ENCODE data around the gene MS4A5. TPM values are rescaled to one million over a fixed set of nuclear protein-coding genes. Genes with fewer than 3 reads are reported as not detected.

The MS4A5 gene
- total RNA-seq, 1 experiment from 2014 or later, result not detected

GRCh38 chr11:60392361-60392760 lies 37.0 kb upstream of the MS4A5 start:
- H3K4me3 ChIP-seq (ENCODE audit: low read depth, low read length, poor library complexity, severe bottlenecking), result no peak overlapping the region
- no peaks in the 10 kb centered on the region for H3K27me3 ChIP-seq (replicated peaks; ENCODE audit: insufficient read depth, low read depth, low read length, poor library complexity)
- ChIA-PET CTCF (no interaction called here), POLR2A (ENCODE audit: low non-redundant PET) (no interaction called here)
- DNase-seq (ENCODE audit: low spot score), result no peak
- intact Hi-C loops (cut with micrococcal nuclease; ENCODE audit: unreplicated experiment), result no loop called here
- H3K9me3 ChIP-seq (ENCODE audit: low read depth, low read length, poor library complexity, severe bottlenecking), result no peaks in the 10 kb centered on the region
- H3K36me3 ChIP-seq (ENCODE audit: insufficient read depth, low read length, poor library complexity, severe bottlenecking), result no peaks in the 10 kb centered on the region
- no peak overlapping the region for H3K27ac ChIP-seq (ENCODE audit: low read depth, low read length, poor library complexity, severe bottlenecking)
- BruUV-seq (replicated peaks), result no TSS peak
- H3K4me1 ChIP-seq (ENCODE audit: insufficient read depth, low read length, poor library complexity, severe bottlenecking), result no peaks in the 10 kb centered on the region
- TF ChIP-seq EZH2 (IDR thresholded peaks at IDR 0.05; ENCODE audit: borderline replicate concordance, low read depth, low read length, poor library complexity, severe bottlenecking), result no peak

GRCh38 chr11:60393016-60393415 lies 36.4 kb upstream of the MS4A5 start:
- BruUV-seq (replicated peaks), result no TSS peak
- TF ChIP-seq CTCF (conservative IDR thresholded peaks at IDR 0.05; ENCODE audit: low read depth, low read length) (no peak), EZH2 (IDR thresholded peaks at IDR 0.05; ENCODE audit: borderline replicate concordance, low read depth, low read length, poor library complexity, severe bottlenecking) (no peak)
- no peak overlapping the region for H3K4me3 ChIP-seq (ENCODE audit: low read depth, low read length, poor library complexity, severe bottlenecking)
- no peak for DNase-seq (ENCODE audit: low spot score)
- H3K4me1 ChIP-seq (ENCODE audit: insufficient read depth, low read length, poor library complexity, severe bottlenecking), result no peaks in the 10 kb centered on the region
- H3K27me3 ChIP-seq (replicated peaks; ENCODE audit: insufficient read depth, low read depth, low read length, poor library complexity), result no peaks in the 10 kb centered on the region
- H3K9me3 ChIP-seq (ENCODE audit: low read depth, low read length, poor library complexity, severe bottlenecking), result no peaks in the 10 kb centered on the region
- intact Hi-C loops (cut with micrococcal nuclease; ENCODE audit: unreplicated experiment), result no loop called here
- no peaks in the 10 kb centered on the region for H3K36me3 ChIP-seq (ENCODE audit: insufficient read depth, low read length, poor library complexity, severe bottlenecking)
- ChIA-PET POLR2A (ENCODE audit: low non-redundant PET) (no interaction called here), CTCF (no interaction called here)
- H3K27ac ChIP-seq (ENCODE audit: low read depth, low read length, poor library complexity, severe bottlenecking), result no peak overlapping the region

- ChIA-PET POLR2A (ENCODE audit: low non-redundant PET) (no interaction called here), CTCF (no interaction called here)
- Histone ChIP-seq H3K36me3 (ENCODE audit: insufficient read depth, low read length, poor library complexity, severe bottlenecking) (no peaks in the 10 kb centered on the region), H3K27me3 (replicated peaks; ENCODE audit: insufficient read depth, low read depth, low read length, poor library complexity) (no peaks in the 10 kb centered on the region), H3K9me3 (ENCODE audit: low read depth, low read length, poor library complexity, severe bottlenecking) (no peaks in the 10 kb centered on the region), H3K4me3 (ENCODE audit: low read depth, low read length, poor library complexity, severe bottlenecking) (no peak overlapping the region), H3K4me1 (ENCODE audit: insufficient read depth, low read length, poor library complexity, severe bottlenecking) (no peaks in the 10 kb centered on the region), H3K27ac (ENCODE audit: low read depth, low read length, poor library complexity, severe bottlenecking) (no peak overlapping the region)
- intact Hi-C loops (cut with micrococcal nuclease; ENCODE audit: unreplicated experiment), result no loop called here
- no peak for DNase-seq (ENCODE audit: low spot score)
- no TSS peak for BruUV-seq (replicated peaks)
- no peak for TF ChIP-seq EZH2 (IDR thresholded peaks at IDR 0.05; ENCODE audit: borderline replicate concordance, low read depth, low read length, poor library complexity, severe bottlenecking)
- no peak for TF ChIP-seq CTCF (conservative IDR thresholded peaks at IDR 0.05; ENCODE audit: low read depth, low read length)
These were observed 34.5 kb upstream of the MS4A5 start for GRCh38 chr11:60394666-60395380.

DNA sequence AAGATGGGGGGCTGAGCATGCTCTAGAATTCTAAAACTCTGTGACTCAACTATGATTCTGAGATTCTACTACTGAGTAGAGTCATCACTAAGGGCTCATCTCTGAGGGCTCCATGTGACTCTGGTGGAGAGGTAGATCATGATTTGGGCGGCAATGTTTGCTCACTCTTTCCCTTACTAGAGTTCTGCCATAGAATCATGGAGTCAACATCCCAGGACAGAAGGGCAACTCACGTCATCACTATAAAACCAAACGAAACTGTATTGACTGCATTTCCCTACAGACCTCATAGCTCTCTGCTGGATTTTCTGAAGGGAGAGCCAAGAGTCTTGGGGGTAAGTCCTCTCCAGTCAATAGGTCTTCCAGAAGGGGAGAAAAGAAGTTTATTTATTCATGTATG lies 33.0 kb upstream of the MS4A5 start, which contains the start of gene MS4A14:
Gene MS4A14 (plus strand): TSS at position 78 of the 400 bp plus-strand sequence. CDS start 120 bp downstream, at position 198.
- no TSS peak for BruUV-seq (replicated peaks)
- H3K36me3 ChIP-seq (ENCODE audit: insufficient read depth, low read length, poor library complexity, severe bottlenecking), result no peaks in the 10 kb centered on the region
- H3K27ac ChIP-seq (ENCODE audit: low read depth, low read length, poor library complexity, severe bottlenecking), result no peak within 1 kb of the TSS
- POLR2A ChIA-PET (ENCODE audit: low non-redundant PET), result no interaction called here
- H3K9me3 ChIP-seq (ENCODE audit: low read depth, low read length, poor library complexity, severe bottlenecking), result no peaks in the 10 kb centered on the region
- intact Hi-C loops (cut with micrococcal nuclease; ENCODE audit: unreplicated experiment), result no loop called here
- CTCF ChIA-PET, result no interaction called here
- H3K27me3 ChIP-seq (replicated peaks; ENCODE audit: insufficient read depth, low read depth, low read length, poor library complexity), result no peaks in the 10 kb centered on the region
- no peak within 1 kb of the TSS for H3K4me3 ChIP-seq (ENCODE audit: low read depth, low read length, poor library complexity, severe bottlenecking)
- no peak for DNase-seq (ENCODE audit: low spot score)
- H3K4me1 ChIP-seq (ENCODE audit: insufficient read depth, low read length, poor library complexity, severe bottlenecking), result no peaks in the 10 kb centered on the region
- TF ChIP-seq EZH2 (IDR thresholded peaks at IDR 0.05; ENCODE audit: borderline replicate concordance, low read depth, low read length, poor library complexity, severe bottlenecking) (no peak), CTCF (conservative IDR thresholded peaks at IDR 0.05; ENCODE audit: low read depth, low read length) (no peak)
